Sigmoid colon (tissue), 4 donors: Measurements from ENCODE around the gene MYBPC3.

Experiments
- EP300 ChIP-seq, 4 donors: sonication (generic); formaldehyde crosslinking; IDR thresholded peaks; one replicate each; pipeline ENCODE4 v1.6.1; 2017; ENCODE audit warnings: antibody characterized with exemption in 4 of 4
- POLR2A ChIP-seq, 2 donors: fragments of 450-650 bp; IDR thresholded peaks; one replicate each; pipeline ENCODE4 v1.6.1; 2016; ENCODE audit warnings: antibody characterized with exemption in 2 of 2, mild to moderate bottlenecking in 2 of 2, moderate library complexity in 2 of 2
- TF ChIP-seq, protein P1 (sequence below), 4 experiments: fragments of 450-650 bp in 3 of 4; fragments of 200-600 bp in 1 of 4; IDR thresholded peaks; one replicate each; pipeline ENCODE4 v1.5.1; 2016 to 2019; ENCODE audit warnings: antibody characterized with exemption in 4 of 4, mild to moderate bottlenecking in 3 of 4, moderate library complexity in 2 of 4

DNA sequence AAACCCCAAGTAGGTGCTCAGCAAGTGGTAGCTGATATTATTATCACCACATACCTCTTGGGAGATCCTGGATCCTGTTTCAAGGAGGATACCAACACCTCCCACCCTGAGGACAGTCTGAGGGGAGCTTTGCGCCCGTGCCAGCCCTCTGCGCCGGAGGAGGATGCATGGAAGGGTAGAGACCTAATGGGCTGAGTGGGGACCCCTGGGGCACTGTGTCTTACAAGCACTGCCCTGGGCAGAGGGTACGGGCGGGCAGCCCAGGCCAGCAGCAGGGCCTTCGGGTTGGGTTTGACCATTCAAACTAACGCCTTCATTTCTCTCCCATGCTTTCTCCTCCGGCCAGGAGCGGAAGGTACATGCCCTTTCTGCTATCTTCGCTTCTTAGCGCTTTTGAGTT lies 26.3 kb downstream of the MYBPC3 start:
- TF ChIP-seq, protein P1, sequence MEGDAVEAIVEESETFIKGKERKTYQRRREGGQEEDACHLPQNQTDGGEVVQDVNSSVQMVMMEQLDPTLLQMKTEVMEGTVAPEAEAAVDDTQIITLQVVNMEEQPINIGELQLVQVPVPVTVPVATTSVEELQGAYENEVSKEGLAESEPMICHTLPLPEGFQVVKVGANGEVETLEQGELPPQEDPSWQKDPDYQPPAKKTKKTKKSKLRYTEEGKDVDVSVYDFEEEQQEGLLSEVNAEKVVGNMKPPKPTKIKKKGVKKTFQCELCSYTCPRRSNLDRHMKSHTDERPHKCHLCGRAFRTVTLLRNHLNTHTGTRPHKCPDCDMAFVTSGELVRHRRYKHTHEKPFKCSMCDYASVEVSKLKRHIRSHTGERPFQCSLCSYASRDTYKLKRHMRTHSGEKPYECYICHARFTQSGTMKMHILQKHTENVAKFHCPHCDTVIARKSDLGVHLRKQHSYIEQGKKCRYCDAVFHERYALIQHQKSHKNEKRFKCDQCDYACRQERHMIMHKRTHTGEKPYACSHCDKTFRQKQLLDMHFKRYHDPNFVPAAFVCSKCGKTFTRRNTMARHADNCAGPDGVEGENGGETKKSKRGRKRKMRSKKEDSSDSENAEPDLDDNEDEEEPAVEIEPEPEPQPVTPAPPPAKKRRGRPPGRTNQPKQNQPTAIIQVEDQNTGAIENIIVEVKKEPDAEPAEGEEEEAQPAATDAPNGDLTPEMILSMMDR (IDR thresholded peaks at IDR 0.05): no peak
- TF ChIP-seq POLR2A (IDR thresholded peaks at IDR 0.05): no peak
- no peak for TF ChIP-seq EP300 (IDR thresholded peaks at IDR 0.05)
